HepG2 (cell line): Measurements from ENCODE around the gene URM1. TPM values are rescaled to one million over a fixed set of nuclear protein-coding genes. Genes with fewer than 3 reads are reported as not detected.

Experiments used
- ARID5B ChIP-seq: IDR thresholded peaks from 2 replicates; pipeline ENCODE4 v1.4.0; 2020; ENCODE audit warnings: mild to moderate bottlenecking, missing genetic modification reagents
- ATRX ChIP-seq: sonication (generic); formaldehyde crosslinking; IDR thresholded peaks from 2 replicates; pipeline ENCODE4 v1.4.0; 2020; ENCODE audit warnings: missing genetic modification reagents, borderline replicate concordance
- JDP2 ChIP-seq: sonication (generic); formaldehyde crosslinking; IDR thresholded peaks from 2 replicates; pipeline ENCODE4 v1.8.1; 2022; ENCODE audit warnings: missing genetic modification reagents, borderline replicate concordance
- PAXIP1 ChIP-seq: sonication (generic); formaldehyde crosslinking; conservative IDR thresholded peaks from 2 replicates; pipeline ENCODE4 v1.4.0; 2020; ENCODE audit warnings: mild to moderate bottlenecking, missing genetic modification reagents, moderate library complexity
- SALL1 ChIP-seq: sonication (generic); formaldehyde crosslinking; IDR thresholded peaks from 2 replicates; pipeline ENCODE4 v1.8.0; 2022; ENCODE audit warnings: mild to moderate bottlenecking, missing genetic modification reagents
- THAP11 ChIP-seq: IDR thresholded peaks from 2 replicates; pipeline ENCODE4 v1.6.1; 2016; ENCODE audit warnings: missing biosample characterization, missing genetic modification reagents
- XBP1 ChIP-seq: sonication (generic); formaldehyde crosslinking; IDR thresholded peaks from 2 replicates; pipeline ENCODE4 v1.5.0; 2020; ENCODE audit warnings: missing genetic modification reagents
- ZBTB1 ChIP-seq: sonication (generic); formaldehyde crosslinking; IDR thresholded peaks from 2 replicates; pipeline ENCODE4 v1.4.0; 2020; ENCODE audit warnings: missing genetic modification reagents, borderline replicate concordance
- ZNF30 ChIP-seq: sonication (generic); formaldehyde crosslinking; IDR thresholded peaks from 2 replicates; pipeline ENCODE4 v1.5.0; 2020; ENCODE audit warnings: mild to moderate bottlenecking, missing genetic modification reagents
- ZNF530 ChIP-seq: sonication (generic); formaldehyde crosslinking; IDR thresholded peaks from 2 replicates; pipeline ENCODE4 v1.5.0; 2020; ENCODE audit warnings: low read depth, mild to moderate bottlenecking, missing genetic modification reagents
- ZNF691 ChIP-seq: sonication (generic); formaldehyde crosslinking; IDR thresholded peaks from 2 replicates; pipeline ENCODE4 v1.4.0; 2020; ENCODE audit warnings: missing genetic modification reagents, low read depth, mild to moderate bottlenecking, borderline replicate concordance
- ZNF747 ChIP-seq: sonication (generic); formaldehyde crosslinking; IDR thresholded peaks from 2 replicates; pipeline ENCODE4 v1.8.1; 2023; ENCODE audit warnings: missing genetic modification reagents, mild to moderate bottlenecking, borderline replicate concordance
- polyA plus RNA-seq, 8 experiments: library from polyadenylated mRNA; depleted of rRNA in 3 of 8; stranded (reverse) in 7 of 8; unstranded in 1 of 8; fragments of >200 nt; fragmentation: Illumina TruSeq in 4 of 8; extraction: Trizol in 4 of 8; gene quantifications; 2 replicates each; pipeline versions ENCODE4 v1.2.1 to v1.2.3, GENCODE V29; 2011 to 2016; ENCODE audit warnings: low read depth in 4 of 8, missing spikeins in 1 of 8, mixed read lengths in 1 of 8; ENCODE audit not compliant: insufficient read depth in 1 of 8
- total RNA-seq, 5 experiments: library from RNA; depleted of rRNA; stranded (reverse); fragments of >200 nt; fragmentation: Illumina TruSeq; extraction: Trizol; gene quantifications; 2 replicates each; pipeline ENCODE4 v1.2.3, GENCODE V29; 2016; ENCODE audit warnings: low read depth in 1 of 5
- TF ChIP-seq, protein P1 (sequence below): sonication (generic); formaldehyde crosslinking; IDR thresholded peaks from 2 replicates; pipeline ENCODE4 v1.5.1; 2020; ENCODE audit warnings: missing genetic modification reagents, mild to moderate bottlenecking, borderline replicate concordance
- TF ChIP-seq, protein P2 (sequence below): sonication (generic); formaldehyde crosslinking; IDR thresholded peaks from 2 replicates; pipeline ENCODE4 v1.9.0; 2022; ENCODE audit warnings: missing genetic modification reagents, mild to moderate bottlenecking, borderline replicate concordance

The URM1 gene
- total and polyA plus RNA-seq, 2 of the 13 experiments (the other 11 are each of a cell fraction or from before 2014, with no cell fraction given), result 37.1 to 41.3 TPM

GRCh38 chr9:128420651-128421481 lies 49.7 kb downstream of the URM1 start, which contains the start of gene CERCAM (continued):
- TF ChIP-seq, protein P1, sequence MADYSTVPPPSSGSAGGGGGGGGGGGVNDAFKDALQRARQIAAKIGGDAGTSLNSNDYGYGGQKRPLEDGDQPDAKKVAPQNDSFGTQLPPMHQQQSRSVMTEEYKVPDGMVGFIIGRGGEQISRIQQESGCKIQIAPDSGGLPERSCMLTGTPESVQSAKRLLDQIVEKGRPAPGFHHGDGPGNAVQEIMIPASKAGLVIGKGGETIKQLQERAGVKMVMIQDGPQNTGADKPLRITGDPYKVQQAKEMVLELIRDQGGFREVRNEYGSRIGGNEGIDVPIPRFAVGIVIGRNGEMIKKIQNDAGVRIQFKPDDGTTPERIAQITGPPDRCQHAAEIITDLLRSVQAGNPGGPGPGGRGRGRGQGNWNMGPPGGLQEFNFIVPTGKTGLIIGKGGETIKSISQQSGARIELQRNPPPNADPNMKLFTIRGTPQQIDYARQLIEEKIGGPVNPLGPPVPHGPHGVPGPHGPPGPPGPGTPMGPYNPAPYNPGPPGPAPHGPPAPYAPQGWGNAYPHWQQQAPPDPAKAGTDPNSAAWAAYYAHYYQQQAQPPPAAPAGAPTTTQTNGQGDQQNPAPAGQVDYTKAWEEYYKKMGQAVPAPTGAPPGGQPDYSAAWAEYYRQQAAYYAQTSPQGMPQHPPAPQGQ (CRISPR knock-in tag), result no peak
- TF ChIP-seq PAXIP1 (CRISPR knock-in tag), result 0 out of 2 replicates have a peak, but pooled peaks have one; percentile 26
- TF ChIP-seq ZBTB1, result no peak
- no peak for TF ChIP-seq XBP1 (CRISPR knock-in tag)
- TF ChIP-seq ZNF30 (CRISPR knock-in tag), result no peak
- TF ChIP-seq ZNF691, result 0 out of 2 replicates have a peak, but pooled peaks have one; percentile 31
- no peak for TF ChIP-seq ZNF530 (CRISPR knock-in tag)
- no peak for TF ChIP-seq ARID5B
- 0 out of 2 replicates have a peak, but pooled peaks have one; percentile 11 for TF ChIP-seq ZNF747 (CRISPR knock-in tag)
- TF ChIP-seq JDP2 (CRISPR knock-in tag), result no peak
- TF ChIP-seq, protein P2, sequence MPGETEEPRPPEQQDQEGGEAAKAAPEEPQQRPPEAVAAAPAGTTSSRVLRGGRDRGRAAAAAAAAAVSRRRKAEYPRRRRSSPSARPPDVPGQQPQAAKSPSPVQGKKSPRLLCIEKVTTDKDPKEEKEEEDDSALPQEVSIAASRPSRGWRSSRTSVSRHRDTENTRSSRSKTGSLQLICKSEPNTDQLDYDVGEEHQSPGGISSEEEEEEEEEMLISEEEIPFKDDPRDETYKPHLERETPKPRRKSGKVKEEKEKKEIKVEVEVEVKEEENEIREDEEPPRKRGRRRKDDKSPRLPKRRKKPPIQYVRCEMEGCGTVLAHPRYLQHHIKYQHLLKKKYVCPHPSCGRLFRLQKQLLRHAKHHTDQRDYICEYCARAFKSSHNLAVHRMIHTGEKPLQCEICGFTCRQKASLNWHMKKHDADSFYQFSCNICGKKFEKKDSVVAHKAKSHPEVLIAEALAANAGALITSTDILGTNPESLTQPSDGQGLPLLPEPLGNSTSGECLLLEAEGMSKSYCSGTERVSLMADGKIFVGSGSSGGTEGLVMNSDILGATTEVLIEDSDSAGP, result no peak; the same call in 1 of the 2 replicates
- TF ChIP-seq SALL1 (CRISPR knock-in tag), result peak; percentile 48
- TF ChIP-seq ATRX (CRISPR knock-in tag), result no peak
- no peak; the same call in 1 of the 2 replicates for TF ChIP-seq THAP11
